Stimulated activated CD4-positive, alpha-beta T cell treated with anti-CD3 and anti-CD28 coated beads, Interleukin-1b, Interleukin-23, amount 100 ng/mL, for 1 hour (primary cell): ENCODE results near the gene ADGRD1.

Experiments used
- DNase-seq, 2 donors: peaks; one replicate each; pipeline ENCODE4 v3.0.0-alpha.2; 2020; ENCODE audit warnings: low read depth in 2 of 2

ADGRD1 gene

GRCh38 chr12:130966443-130967030, 12.8 kb downstream of the ADGRD1 start:
- DNase-seq, result no peak

GRCh38 chr12:130967636-130968035, 13.9 kb downstream of the ADGRD1 start:
- DNase-seq, result no peak

- DNase-seq, result no peak
These were observed 14.9 kb downstream of the ADGRD1 start for GRCh38 chr12:130968611-130969010.

- no peak for DNase-seq
These were observed 15.5 kb downstream of the ADGRD1 start for GRCh38 chr12:130969223-130969622.

- no peak for DNase-seq
These were observed 16.6 kb downstream of the ADGRD1 start for GRCh38 chr12:130970165-130970907.

- no peak for DNase-seq
These were observed 17.2 kb downstream of the ADGRD1 start for GRCh38 chr12:130970908-130971233.

- DNase-seq, result no peak
These were observed 18.3 kb downstream of the ADGRD1 start for GRCh38 chr12:130971925-130972585.

- no peak for DNase-seq
These were observed 18.9 kb downstream of the ADGRD1 start for GRCh38 chr12:130972586-130972950.

GRCh38 chr12:130973109-130973508, 19.4 kb downstream of the ADGRD1 start:
- DNase-seq, result no peak

- no peak for DNase-seq
These were observed 20.2 kb downstream of the ADGRD1 start for GRCh38 chr12:130973906-130974305.

GRCh38 chr12:130975116-130975515, 21.4 kb downstream of the ADGRD1 start:
- DNase-seq, result no peak

- no peak for DNase-seq
These were observed 22.5 kb downstream of the ADGRD1 start for GRCh38 chr12:130976171-130976720.

GRCh38 chr12:130977046-130977742, 23.5 kb downstream of the ADGRD1 start:
- DNase-seq, result no peak

- DNase-seq, result no peak
These were observed 24.0 kb downstream of the ADGRD1 start for GRCh38 chr12:130977743-130978095.

- no peak for DNase-seq
These were observed 25.1 kb downstream of the ADGRD1 start for GRCh38 chr12:130978785-130979184.

GRCh38 chr12:130981074-130981742, 27.5 kb downstream of the ADGRD1 start:
- DNase-seq, result no peak

GRCh38 chr12:130981911-130982310, 28.2 kb downstream of the ADGRD1 start:
- DNase-seq, result no peak

GRCh38 chr12:130982565-130983225, 29.0 kb downstream of the ADGRD1 start:
- no peak for DNase-seq

GRCh38 chr12:130983328-130984017, 29.8 kb downstream of the ADGRD1 start:
- DNase-seq, result no peak

GRCh38 chr12:130984183-130985058, 30.7 kb downstream of the ADGRD1 start:
- no peak for DNase-seq
